GM23338 (cell line): Measurements from ENCODE around the gene TMEM63B. TPM values are rescaled to one million over a fixed set of nuclear protein-coding genes. Genes with fewer than 3 reads are reported as not detected.

ENCODE experiments used
- ATAC-seq: fragments of 200-7000 bp; cut with Tn5 transposase; 3 replicates; pipeline ENCODE4 v1.9.1; 2020
- DNase-seq: peaks from one replicate; pipeline ENCODE4 v3.0.0-alpha.2; 2015; ENCODE audit warnings: low spot score
- H2AFZ ChIP-seq: fragments of 200-600 bp; sonication (generic); 2 replicates; pipeline ENCODE4 v1.8.0; 2016; ENCODE audit warnings: antibody characterized with exemption, mild to moderate bottlenecking, moderate library complexity
- H3F3A ChIP-seq: fragments of 200-600 bp; sonication (generic); replicated peaks from 2 replicates; pipeline ENCODE4 v1.8.0; 2017; ENCODE audit warnings: antibody characterized with exemption, mixed run types, low read depth
- H3K27ac ChIP-seq: fragments of 200-600 bp; sonication (generic); 2 replicates; pipeline ENCODE4 v1.6.1; 2016; ENCODE audit warnings: low read depth
- H3K27me3 ChIP-seq: fragments of 200-600 bp; sonication (generic); 2 replicates; pipeline ENCODE4 v1.8.0; 2016; ENCODE audit warnings: mild to moderate bottlenecking, mixed run types, moderate library complexity; ENCODE audit not compliant: insufficient read depth
- H3K36me3 ChIP-seq: fragments of 200-600 bp; sonication (generic); 2 replicates; pipeline ENCODE4 v1.8.0; 2016; ENCODE audit warnings: mild to moderate bottlenecking; ENCODE audit not compliant: insufficient read depth
- H3K4me1 ChIP-seq: fragments of 200-600 bp; sonication (generic); 2 replicates; pipeline ENCODE4 v1.8.0; 2016; ENCODE audit warnings: mild to moderate bottlenecking, moderate library complexity; ENCODE audit not compliant: insufficient read depth
- H3K4me2 ChIP-seq: fragments of 200-600 bp; sonication (generic); 2 replicates; pipeline ENCODE4 v1.7.1; 2017; ENCODE audit warnings: mixed run types
- H3K4me3 ChIP-seq: fragments of 200-600 bp; sonication (generic); 2 replicates; pipeline ENCODE4 v1.6.1; 2016; ENCODE audit warnings: mixed run types
- H3K79me2 ChIP-seq: fragments of 200-600 bp; sonication (generic); replicated peaks from 2 replicates; pipeline ENCODE4 v1.8.0; 2017; ENCODE audit warnings: mild to moderate bottlenecking; ENCODE audit not compliant: insufficient read depth
- H3K9me2 ChIP-seq: fragments of 200-600 bp; sonication (generic); 2 replicates; pipeline ENCODE4 v1.8.0; 2017; ENCODE audit not compliant: insufficient read depth
- H4K20me1 ChIP-seq: fragments of 200-600 bp; sonication (generic); replicated peaks from 2 replicates; pipeline ENCODE4 v1.8.0; 2017; ENCODE audit warnings: mild to moderate bottlenecking; ENCODE audit not compliant: insufficient read depth
- H3K27ac Mint-ChIP-seq: 2 replicates; pipeline ENCODE4 v1.8.0; 2020; ENCODE audit warnings: inconsistent platforms, mild to moderate bottlenecking, moderate library complexity, mixed read lengths
- H3K27me3 Mint-ChIP-seq: 3 replicates; pipeline ENCODE4 v1.8.0; 2022; ENCODE audit warnings: low read depth, mild to moderate bottlenecking, moderate library complexity, mixed read lengths, inconsistent platforms; ENCODE audit not compliant: insufficient read depth, poor library complexity
- H3K36me3 Mint-ChIP-seq: 3 replicates; pipeline ENCODE4 v1.8.0; 2021; ENCODE audit warnings: low read depth, mild to moderate bottlenecking, inconsistent platforms, moderate library complexity, mixed read lengths
- H3K4me1 Mint-ChIP-seq: 3 replicates; pipeline ENCODE4 v1.8.0; 2020; ENCODE audit warnings: mild to moderate bottlenecking, inconsistent platforms, mixed read lengths
- H3K4me3 Mint-ChIP-seq: 3 replicates; pipeline ENCODE4 v1.8.0; 2021; ENCODE audit warnings: moderate library complexity, mild to moderate bottlenecking, inconsistent platforms, mixed read lengths
- H3K9me3 Mint-ChIP-seq: 3 replicates; pipeline ENCODE4 v1.8.0; 2020; ENCODE audit warnings: moderate library complexity, mild to moderate bottlenecking, inconsistent platforms, mixed read lengths
- CREB1 ChIP-seq: fragments of 250-450 bp; sonication (Bioruptor Pico); IDR thresholded peaks from 2 replicates; pipeline ENCODE4 v1.5.0; 2020; ENCODE audit warnings: low read depth, mild to moderate bottlenecking, moderate library complexity
- EZH2 ChIP-seq: fragments of 200-600 bp; sonication (generic); IDR thresholded peaks from one replicate; pipeline ENCODE4 v1.8.0; 2017; ENCODE audit warnings: antibody characterized with exemption, mild to moderate bottlenecking, low read depth; ENCODE audit not compliant: unreplicated experiment
- EZH2phosphoT487 ChIP-seq: fragments of 200-600 bp; sonication (generic); IDR thresholded peaks from one replicate; pipeline ENCODE4 v1.8.1; 2018; ENCODE audit warnings: antibody characterized with exemption; ENCODE audit not compliant: unreplicated experiment
- JUNB ChIP-seq: IDR thresholded peaks from one replicate; pipeline ENCODE4 v1.6.1; 2016; ENCODE audit warnings: antibody characterized with exemption; ENCODE audit not compliant: unreplicated experiment
- NANOG ChIP-seq: IDR thresholded peaks from 2 replicates; pipeline ENCODE4 v1.6.1; 2016; ENCODE audit warnings: antibody characterized with exemption, borderline replicate concordance
- POLR2AphosphoS5 ChIP-seq: IDR thresholded peaks from 2 replicates; pipeline ENCODE4 v1.6.1; 2016; ENCODE audit warnings: antibody characterized with exemption, low read depth
- STAT1 ChIP-seq: IDR thresholded peaks from one replicate; pipeline ENCODE4 v1.6.1; 2016; ENCODE audit warnings: antibody characterized with exemption; ENCODE audit not compliant: unreplicated experiment
- ZNF114 ChIP-seq: fragments of 250-450 bp; sonication (Bioruptor Pico); IDR thresholded peaks from 2 replicates; pipeline ENCODE4 v1.5.0; 2020; ENCODE audit warnings: mild to moderate bottlenecking, moderate library complexity
- polyA plus RNA-seq: library from polyadenylated mRNA; unstranded; fragments of >200 nt; fragmentation: Nextera tagmentation; extraction: Ambion mirVana; gene quantifications from 2 replicates; pipeline ENCODE4 v1.2.1, GENCODE V29; 2016
- total RNA-seq: library from RNA; depleted of rRNA; stranded (reverse); fragments of >200 nt; shearing (Covaris generic); gene quantifications from 2 replicates; pipeline ENCODE4 v1.2.3, GENCODE V29; 2014
- TF ChIP-seq, protein P1 (sequence below): IDR thresholded peaks from one replicate; pipeline ENCODE4 v1.6.1; 2018; ENCODE audit warnings: antibody characterized with exemption; ENCODE audit not compliant: unreplicated experiment
- TF ChIP-seq, protein P2 (sequence below), 2 experiments: fragments of 200-600 bp in 1 of 2; sonication (generic) in 1 of 2; conservative IDR thresholded peaks; 2 replicates each; pipeline versions ENCODE4 v1.5.1 to v1.6.1; 2016 to 2017; ENCODE audit warnings: antibody characterized with exemption in 2 of 2, low read depth in 2 of 2, mild to moderate bottlenecking in 2 of 2, moderate library complexity in 1 of 2

The TMEM63B gene
- total and polyA plus RNA-seq, 2 experiments from 2014 or later, result 10.1 to 36.0 TPM

DNA sequence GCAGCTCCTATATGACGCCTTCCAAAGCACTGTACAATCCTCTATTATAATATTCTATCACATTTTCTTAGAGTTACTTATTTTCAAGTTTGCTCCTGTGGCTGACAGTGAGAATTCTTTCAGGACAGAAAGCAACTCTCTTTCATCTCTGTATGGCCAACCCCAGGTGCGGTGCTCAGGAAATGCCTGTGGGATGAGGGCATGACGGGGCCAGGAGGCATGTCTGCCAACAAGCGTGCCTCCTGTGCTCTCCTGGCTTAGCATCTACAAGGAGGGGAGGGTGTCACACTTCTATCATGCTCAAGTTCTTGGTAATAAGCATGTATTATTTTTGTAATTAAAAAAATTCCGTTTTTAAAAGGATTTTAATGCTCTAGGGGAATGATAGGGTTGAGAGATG, 11.5 kb upstream of the TMEM63B start (continued):
- TF ChIP-seq, protein P1, sequence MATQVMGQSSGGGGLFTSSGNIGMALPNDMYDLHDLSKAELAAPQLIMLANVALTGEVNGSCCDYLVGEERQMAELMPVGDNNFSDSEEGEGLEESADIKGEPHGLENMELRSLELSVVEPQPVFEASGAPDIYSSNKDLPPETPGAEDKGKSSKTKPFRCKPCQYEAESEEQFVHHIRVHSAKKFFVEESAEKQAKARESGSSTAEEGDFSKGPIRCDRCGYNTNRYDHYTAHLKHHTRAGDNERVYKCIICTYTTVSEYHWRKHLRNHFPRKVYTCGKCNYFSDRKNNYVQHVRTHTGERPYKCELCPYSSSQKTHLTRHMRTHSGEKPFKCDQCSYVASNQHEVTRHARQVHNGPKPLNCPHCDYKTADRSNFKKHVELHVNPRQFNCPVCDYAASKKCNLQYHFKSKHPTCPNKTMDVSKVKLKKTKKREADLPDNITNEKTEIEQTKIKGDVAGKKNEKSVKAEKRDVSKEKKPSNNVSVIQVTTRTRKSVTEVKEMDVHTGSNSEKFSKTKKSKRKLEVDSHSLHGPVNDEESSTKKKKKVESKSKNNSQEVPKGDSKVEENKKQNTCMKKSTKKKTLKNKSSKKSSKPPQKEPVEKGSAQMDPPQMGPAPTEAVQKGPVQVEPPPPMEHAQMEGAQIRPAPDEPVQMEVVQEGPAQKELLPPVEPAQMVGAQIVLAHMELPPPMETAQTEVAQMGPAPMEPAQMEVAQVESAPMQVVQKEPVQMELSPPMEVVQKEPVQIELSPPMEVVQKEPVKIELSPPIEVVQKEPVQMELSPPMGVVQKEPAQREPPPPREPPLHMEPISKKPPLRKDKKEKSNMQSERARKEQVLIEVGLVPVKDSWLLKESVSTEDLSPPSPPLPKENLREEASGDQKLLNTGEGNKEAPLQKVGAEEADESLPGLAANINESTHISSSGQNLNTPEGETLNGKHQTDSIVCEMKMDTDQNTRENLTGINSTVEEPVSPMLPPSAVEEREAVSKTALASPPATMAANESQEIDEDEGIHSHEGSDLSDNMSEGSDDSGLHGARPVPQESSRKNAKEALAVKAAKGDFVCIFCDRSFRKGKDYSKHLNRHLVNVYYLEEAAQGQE, result no peak
- no peak for TF ChIP-seq STAT1
- TF ChIP-seq CREB1, result no peak

DNA sequence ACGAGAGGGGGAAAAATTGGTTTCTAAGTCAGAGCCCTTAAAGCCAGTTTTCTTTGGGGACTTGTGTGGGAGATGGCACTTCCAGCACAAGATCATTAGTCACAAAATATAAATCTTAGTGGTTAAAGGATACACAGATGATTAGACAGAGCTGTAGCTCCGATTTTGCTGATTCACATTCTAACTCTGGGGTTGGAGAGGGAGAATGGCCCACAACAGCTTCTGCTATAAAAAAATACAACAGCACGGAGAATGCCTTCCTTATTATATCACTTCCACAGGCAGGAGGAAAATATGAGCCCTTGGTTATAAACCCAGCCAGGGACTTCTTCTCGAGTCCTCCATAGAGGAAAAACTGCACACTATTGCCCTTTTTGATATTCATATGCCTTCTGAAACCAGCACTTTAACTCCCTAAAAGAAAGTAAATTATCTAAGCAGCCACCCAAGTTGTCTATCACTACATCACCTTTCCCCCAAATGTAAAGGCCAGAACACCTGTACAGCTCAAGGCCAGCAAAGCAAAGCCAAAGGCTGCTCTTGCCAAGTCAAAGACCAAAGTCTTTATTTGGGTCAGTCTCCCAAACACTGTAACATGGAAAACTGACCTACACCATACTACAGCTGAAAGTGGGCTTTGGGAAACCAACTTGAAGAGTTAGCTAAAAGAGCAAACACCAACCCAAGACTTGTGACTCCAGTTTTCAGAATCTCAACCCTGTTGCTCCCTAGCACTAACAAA, 10.5 kb upstream of the TMEM63B start:
- H3K36me3 ChIP-seq, result peaks cover 24% of the 10 kb centered on the region
- peaks cover 90% of the 10 kb centered on the region for H3K79me2 ChIP-seq
- H3K27me3 ChIP-seq, result no peaks in the 10 kb centered on the region
- H3K36me3 Mint-ChIP-seq, result peaks cover 27% of the 10 kb centered on the region
- DNase-seq, result no peak
- peaks cover 71% of the 10 kb centered on the region for H4K20me1 ChIP-seq
- H3K4me3 Mint-ChIP-seq, result no peak overlapping the region
- H3K4me3 ChIP-seq, result no peak overlapping the region
- H3K4me1 ChIP-seq, result peaks cover 38% of the 10 kb centered on the region
- H3K4me2 ChIP-seq, result no peak overlapping the region
- no peaks in the 10 kb centered on the region for H3K9me2 ChIP-seq
- H3K4me1 Mint-ChIP-seq, result peaks cover 33% of the 10 kb centered on the region
- peak overlapping the region; percentile 74 for H3K27ac ChIP-seq
- H3K27me3 Mint-ChIP-seq, result peaks cover 2% of the 10 kb centered on the region
- no peaks in the 10 kb centered on the region for H3K9me3 Mint-ChIP-seq
- no peak overlapping the region for H2AFZ ChIP-seq
- H3K27ac Mint-ChIP-seq, result peak overlapping the region; percentile 88
- H3F3A ChIP-seq, result 0 out of 2 replicates have a peak, but pooled peaks cover 3% of the 10 kb centered on the region
- ATAC-seq, result no peak
- TF ChIP-seq ZNF114 (CRISPR knock-in tag), result no peak
- TF ChIP-seq JUNB, result no peak
- TF ChIP-seq EZH2phosphoT487, result no peak
- TF ChIP-seq, protein P1, result no peak
- no peak for TF ChIP-seq POLR2AphosphoS5
- TF ChIP-seq NANOG, result no peak
- no peak for TF ChIP-seq STAT1
- no peak for TF ChIP-seq EZH2
- TF ChIP-seq CREB1, result no peak
- TF ChIP-seq, protein P2, sequence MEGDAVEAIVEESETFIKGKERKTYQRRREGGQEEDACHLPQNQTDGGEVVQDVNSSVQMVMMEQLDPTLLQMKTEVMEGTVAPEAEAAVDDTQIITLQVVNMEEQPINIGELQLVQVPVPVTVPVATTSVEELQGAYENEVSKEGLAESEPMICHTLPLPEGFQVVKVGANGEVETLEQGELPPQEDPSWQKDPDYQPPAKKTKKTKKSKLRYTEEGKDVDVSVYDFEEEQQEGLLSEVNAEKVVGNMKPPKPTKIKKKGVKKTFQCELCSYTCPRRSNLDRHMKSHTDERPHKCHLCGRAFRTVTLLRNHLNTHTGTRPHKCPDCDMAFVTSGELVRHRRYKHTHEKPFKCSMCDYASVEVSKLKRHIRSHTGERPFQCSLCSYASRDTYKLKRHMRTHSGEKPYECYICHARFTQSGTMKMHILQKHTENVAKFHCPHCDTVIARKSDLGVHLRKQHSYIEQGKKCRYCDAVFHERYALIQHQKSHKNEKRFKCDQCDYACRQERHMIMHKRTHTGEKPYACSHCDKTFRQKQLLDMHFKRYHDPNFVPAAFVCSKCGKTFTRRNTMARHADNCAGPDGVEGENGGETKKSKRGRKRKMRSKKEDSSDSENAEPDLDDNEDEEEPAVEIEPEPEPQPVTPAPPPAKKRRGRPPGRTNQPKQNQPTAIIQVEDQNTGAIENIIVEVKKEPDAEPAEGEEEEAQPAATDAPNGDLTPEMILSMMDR (conservative IDR thresholded peaks at IDR 0.05; ENCODE audit: low read depth in 2 of 2), result no peak
